ENCODE data around the gene GFER.

DNA sequence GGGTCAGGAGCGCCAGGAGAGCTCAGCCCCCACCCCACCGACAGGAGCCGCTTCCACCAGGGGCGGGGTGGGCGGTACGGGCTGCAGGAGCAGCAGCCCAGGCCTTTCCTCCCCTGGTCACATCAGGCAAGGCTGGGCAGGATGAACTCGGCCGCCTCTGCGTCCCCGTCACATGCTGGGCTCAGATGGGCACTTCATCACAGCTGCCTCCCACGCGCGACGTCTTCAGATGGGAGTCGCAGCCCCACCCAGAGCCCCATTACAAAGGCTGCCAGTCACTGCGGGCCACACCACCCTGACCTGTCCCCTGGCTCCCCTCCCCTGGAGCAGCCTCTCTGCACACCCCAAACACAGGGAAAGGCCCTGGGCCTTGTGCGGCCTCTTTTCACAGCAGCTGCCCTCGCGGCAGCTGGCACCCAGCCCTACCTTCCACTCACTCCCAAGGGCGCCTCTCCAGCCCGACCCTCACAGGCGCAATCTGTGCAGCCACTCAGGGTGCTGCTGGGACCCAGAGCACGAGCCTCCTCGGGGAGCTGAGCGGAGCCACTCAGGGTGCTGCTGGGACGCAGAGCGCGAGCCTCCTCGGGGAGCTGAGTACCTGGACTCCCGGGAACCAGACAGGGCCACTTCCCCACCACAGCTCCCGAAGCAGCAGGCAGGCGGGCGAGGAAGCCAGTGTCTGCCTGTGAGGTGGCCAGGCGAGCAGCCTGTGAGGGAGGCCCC is 21.0 kb downstream of the GFER start:
- TF ChIP-seq, protein P1, sequence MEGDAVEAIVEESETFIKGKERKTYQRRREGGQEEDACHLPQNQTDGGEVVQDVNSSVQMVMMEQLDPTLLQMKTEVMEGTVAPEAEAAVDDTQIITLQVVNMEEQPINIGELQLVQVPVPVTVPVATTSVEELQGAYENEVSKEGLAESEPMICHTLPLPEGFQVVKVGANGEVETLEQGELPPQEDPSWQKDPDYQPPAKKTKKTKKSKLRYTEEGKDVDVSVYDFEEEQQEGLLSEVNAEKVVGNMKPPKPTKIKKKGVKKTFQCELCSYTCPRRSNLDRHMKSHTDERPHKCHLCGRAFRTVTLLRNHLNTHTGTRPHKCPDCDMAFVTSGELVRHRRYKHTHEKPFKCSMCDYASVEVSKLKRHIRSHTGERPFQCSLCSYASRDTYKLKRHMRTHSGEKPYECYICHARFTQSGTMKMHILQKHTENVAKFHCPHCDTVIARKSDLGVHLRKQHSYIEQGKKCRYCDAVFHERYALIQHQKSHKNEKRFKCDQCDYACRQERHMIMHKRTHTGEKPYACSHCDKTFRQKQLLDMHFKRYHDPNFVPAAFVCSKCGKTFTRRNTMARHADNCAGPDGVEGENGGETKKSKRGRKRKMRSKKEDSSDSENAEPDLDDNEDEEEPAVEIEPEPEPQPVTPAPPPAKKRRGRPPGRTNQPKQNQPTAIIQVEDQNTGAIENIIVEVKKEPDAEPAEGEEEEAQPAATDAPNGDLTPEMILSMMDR (IDR thresholded peaks at IDR 0.05 in 2 of 3, conservative IDR thresholded peaks at IDR 0.05 in 1 of 3; ENCODE audit: insufficient read depth in 2 of 3, low read depth in 1 of 3, low read length in 3 of 3), result no peak
- TF ChIP-seq ESRRA (IDR thresholded peaks at IDR 0.05; ENCODE audit: borderline replicate concordance, low read depth), result no peak
